H1 (cell line): ENCODE results near the gene TEX14. TPM values are rescaled to one million over a fixed set of nuclear protein-coding genes. Genes with fewer than 3 reads are reported as not detected.

ENCODE experiments used
- CTCF ChIA-PET: fragments of 300-600 bp; sonication (Branson Sonifier 250); formaldehyde crosslinking; loops from one replicate; lab custom pipeline; 2021; ENCODE audit not compliant: partially characterized antibody; lab: Charles Lee
- POLR2A ChIA-PET: fragments of 300-600 bp; sonication (Branson Sonifier 250); formaldehyde crosslinking; loops from one replicate; lab custom pipeline; 2021; ENCODE audit warnings: inconsistent platforms; ENCODE audit not compliant: partially characterized antibody; lab: Charles Lee
- DNase-seq, 2 experiments: peaks; one replicate each; pipeline versions ENCODE4 v3.0.0 to v3.0.0-alpha.2; 2010 to 2022; ENCODE audit warnings: low spot score in 2 of 2, low read depth in 1 of 2, mixed read lengths in 1 of 2
- FAIRE-seq: peaks from 2 replicates; lab custom pipeline; 2011; peaks lifted over from hg19 to GRCh38; lab: Jason Lieb, UNC
- H2AFZ ChIP-seq: 2 replicates; pipeline ENCODE4 v1.8.1; 2012; ENCODE audit warnings: low read length, inconsistent platforms
- H2AK5ac ChIP-seq: 2 replicates; pipeline ENCODE4 v1.6.1; 2013; ENCODE audit warnings: low read depth, low read length
- H2BK120ac ChIP-seq: replicated peaks from 2 replicates; pipeline ENCODE3; 2013; ENCODE audit warnings: low read depth, low read length, inconsistent platforms
- H2BK12ac ChIP-seq: 2 replicates; pipeline ENCODE4 v1.6.1; 2013; ENCODE audit warnings: low read depth, low read length
- H2BK15ac ChIP-seq: 2 replicates; pipeline ENCODE4 v1.6.1; 2013; ENCODE audit warnings: low read length
- H2BK20ac ChIP-seq: 2 replicates; pipeline ENCODE4 v1.6.1; 2013; ENCODE audit warnings: low read length
- H2BK5ac ChIP-seq: 2 replicates; pipeline ENCODE4 v1.6.1; 2013; ENCODE audit warnings: low read depth, low read length
- H3K14ac ChIP-seq: 2 replicates; pipeline ENCODE4 v1.6.1; 2013; ENCODE audit warnings: inconsistent platforms; ENCODE audit not compliant: insufficient read length
- H3K18ac ChIP-seq: 2 replicates; pipeline ENCODE4 v1.6.1; 2013; ENCODE audit warnings: low read length; ENCODE audit errors: extremely low read depth
- H3K23ac ChIP-seq: 2 replicates; pipeline ENCODE4 v1.6.1; 2013; ENCODE audit warnings: inconsistent platforms; ENCODE audit not compliant: insufficient read length
- H3K23me2 ChIP-seq: 2 replicates; pipeline ENCODE4 v1.6.1; 2013; ENCODE audit warnings: low read depth, low read length
- H3K27ac ChIP-seq: 2 replicates; pipeline ENCODE4 v1.6.1; 2011; ENCODE audit warnings: low read depth, low read length, inconsistent platforms
- H3K27me3 ChIP-seq, 4 experiments: replicated peaks in 1 of 4; 1 replicate in 1 of 4; 2 replicates in 3 of 4; pipeline versions ENCODE4 v1.6.1 to v1.8.1; 2011 to 2013; ENCODE audit warnings: low read length in 3 of 4, mild to moderate bottlenecking in 3 of 4, inconsistent platforms in 2 of 4, mixed read lengths in 2 of 4, moderate library complexity in 1 of 4; ENCODE audit not compliant: control insufficient read depth in 3 of 4, insufficient read depth in 3 of 4; ENCODE audit errors: extremely low read depth in 1 of 4
- H3K36me3 ChIP-seq, 4 experiments: 2 replicates each; pipeline versions ENCODE4 v1.6.1 to v1.8.1; 2011 to 2013; ENCODE audit warnings: mild to moderate bottlenecking in 4 of 4, low read length in 3 of 4, moderate library complexity in 2 of 4, control low read depth in 1 of 4, inconsistent platforms in 1 of 4; ENCODE audit not compliant: insufficient read depth in 4 of 4, control insufficient read depth in 2 of 4
- H3K4ac ChIP-seq: replicated peaks from 2 replicates; pipeline ENCODE3; 2013; ENCODE audit warnings: low read length, low read depth, mixed read lengths, inconsistent platforms; ENCODE audit not compliant: insufficient read length
- H3K4me1 ChIP-seq, 4 experiments: replicated peaks in 1 of 4; 1 replicate in 1 of 4; 2 replicates in 3 of 4; pipeline versions ENCODE4 v1.6.1 to v1.8.1; 2011 to 2013; ENCODE audit warnings: low read length in 3 of 4, inconsistent platforms in 2 of 4, mixed read lengths in 1 of 4; ENCODE audit not compliant: insufficient read depth in 4 of 4, control insufficient read depth in 3 of 4
- H3K4me2 ChIP-seq, 2 experiments: 2 replicates each; pipeline versions ENCODE4 v1.6.1 to v1.8.1; 2011 to 2013; ENCODE audit warnings: low read depth in 2 of 2, low read length in 2 of 2, control low read depth in 1 of 2, inconsistent platforms in 1 of 2, mild to moderate bottlenecking in 1 of 2; ENCODE audit not compliant: insufficient read depth in 1 of 2
- H3K4me3 ChIP-seq, 4 experiments: fragments of 200-600, 300-600 bp in 1 of 4; sonication (generic), shearing (Covaris generic), sonication (Bioruptor Twin) in 1 of 4; 2 replicates each; pipeline versions ENCODE4 v1.5.1 to v1.8.1; 2011 to 2016; ENCODE audit warnings: low read length in 4 of 4, low read depth in 3 of 4, control low read depth in 2 of 4, inconsistent platforms in 2 of 4, mild to moderate bottlenecking in 2 of 4, mixed read lengths in 1 of 4, moderate library complexity in 1 of 4; ENCODE audit not compliant: insufficient read depth in 2 of 4; ENCODE audit errors: extremely low read depth in 1 of 4
- H3K56ac ChIP-seq: replicated peaks from 2 replicates; pipeline ENCODE3; 2013; ENCODE audit warnings: low read depth, mild to moderate bottlenecking, mixed read lengths, low read length, inconsistent platforms; ENCODE audit not compliant: insufficient read length
- H3K79me1 ChIP-seq: 2 replicates; pipeline ENCODE4 v1.6.1; 2013; ENCODE audit warnings: low read depth, low read length, control low read depth
- H3K79me2 ChIP-seq, 2 experiments: 2 replicates each; pipeline versions ENCODE4 v1.6.1 to v1.8.1; 2012 to 2013; ENCODE audit warnings: low read length in 2 of 2, mild to moderate bottlenecking in 2 of 2, inconsistent platforms in 1 of 2; ENCODE audit not compliant: insufficient read depth in 2 of 2, control insufficient read depth in 1 of 2
- H3K9ac ChIP-seq, 4 experiments: replicated peaks in 1 of 4; 1 replicate in 1 of 4; 2 replicates in 3 of 4; pipeline versions ENCODE4 v1.6.1 to v1.8.1; 2011 to 2013; ENCODE audit warnings: low read depth in 3 of 4, low read length in 3 of 4, control low read depth in 2 of 4, mild to moderate bottlenecking in 2 of 4, moderate library complexity in 2 of 4, inconsistent platforms in 1 of 4; ENCODE audit errors: extremely low read depth in 1 of 4
- H3K9me3 ChIP-seq, 2 experiments: 2 replicates each; pipeline versions ENCODE4 v1.6.1 to v1.8.1; 2012 to 2013; ENCODE audit warnings: mild to moderate bottlenecking in 2 of 2, moderate library complexity in 2 of 2, control low read depth in 1 of 2, inconsistent platforms in 1 of 2, low read depth in 1 of 2, low read length in 1 of 2, mixed read lengths in 1 of 2; ENCODE audit not compliant: insufficient read depth in 2 of 2
- H4K20me1 ChIP-seq, 2 experiments: replicated peaks in 1 of 2; 2 replicates each; pipeline versions ENCODE3 to v1.8.1; 2011 to 2013; ENCODE audit warnings: inconsistent platforms in 2 of 2, low read length in 2 of 2, mild to moderate bottlenecking in 1 of 2; ENCODE audit not compliant: insufficient read depth in 2 of 2, control insufficient read depth in 1 of 2
- H4K5ac ChIP-seq: 2 replicates; pipeline ENCODE4 v1.6.1; 2013; ENCODE audit warnings: low read length, low read depth, mixed read lengths, inconsistent platforms; ENCODE audit not compliant: insufficient read length
- H4K8ac ChIP-seq: 2 replicates; pipeline ENCODE4 v1.8.0; 2013; ENCODE audit warnings: mild to moderate bottlenecking, moderate library complexity, low read length, inconsistent platforms; ENCODE audit not compliant: insufficient read depth; ENCODE audit errors: extremely low read depth
- H4K91ac ChIP-seq: replicated peaks from 2 replicates; pipeline ENCODE3; 2013; ENCODE audit warnings: low read length, mixed read lengths, inconsistent platforms; ENCODE audit not compliant: insufficient read length
- CBX5 ChIP-seq: fragments of 300-800, 300-1000 bp; sonication (generic); IDR thresholded peaks from 2 replicates; pipeline ENCODE4 v1.7.1; 2016; ENCODE audit warnings: antibody characterized with exemption, low read length, low read depth
- CHD1 ChIP-seq: IDR thresholded peaks from 2 replicates; pipeline ENCODE4 v1.6.1; 2012; ENCODE audit warnings: low read depth, low read length, improper control_type of control experiment
- CHD2 ChIP-seq: IDR thresholded peaks from 2 replicates; pipeline ENCODE4 v1.6.1; 2012; ENCODE audit warnings: low read length, improper control_type of control experiment
- KDM1A ChIP-seq: fragments of 200-600, 300-600 bp; sonication (generic); IDR thresholded peaks from 2 replicates; pipeline ENCODE4 v1.7.1; 2016; ENCODE audit warnings: mild to moderate bottlenecking, low read length, borderline replicate concordance
- KDM5A ChIP-seq: fragments of 200-600 bp; IDR thresholded peaks from 2 replicates; pipeline ENCODE4 v1.7.1; 2012; ENCODE audit warnings: mild to moderate bottlenecking, low read length, inconsistent platforms, mixed read lengths
- NANOG ChIP-seq: IDR thresholded peaks from 2 replicates; pipeline ENCODE4 v1.6.1; 2011; ENCODE audit warnings: low read length, low read depth, mild to moderate bottlenecking, inconsistent platforms; ENCODE audit not compliant: insufficient read depth, poor library complexity, severe bottlenecking
- SIRT6 ChIP-seq: IDR thresholded peaks from one replicate; pipeline ENCODE4 v1.7.1; 2012; ENCODE audit warnings: low read length, inconsistent platforms
- SP4 ChIP-seq: IDR thresholded peaks from 2 replicates; pipeline ENCODE4 v1.6.1; 2012; ENCODE audit warnings: low read length, inconsistent platforms
- TCF12 ChIP-seq: IDR thresholded peaks from 2 replicates; pipeline ENCODE4 v1.6.1; 2011; ENCODE audit warnings: low read depth, mild to moderate bottlenecking, low read length
- WGBS, 2 experiments: shearing (Covaris generic) in 1 of 2; methylation state at CpG; one replicate each; pipeline versions ENCODE4 v1.1.6 to v1.1.7; 2013 to 2015; ENCODE audit warnings: low lambda C conversion rate in 2 of 2, mixed read lengths in 2 of 2, inconsistent platforms in 1 of 2, low coverage in 1 of 2, missing lambda C conversion rate in 1 of 2; ENCODE audit not compliant: insufficient replicate concordance in 2 of 2, insufficient coverage in 1 of 2, insufficient read length in 1 of 2; ENCODE audit errors: extremely low coverage in 1 of 2, missing lambda C conversion rate in 1 of 2; 5-methylcytosine and 5-hydroxymethylcytosine counted together
- polyA plus RNA-seq, 7 experiments: library from polyadenylated mRNA; depleted of rRNA in 3 of 7; stranded (reverse) in 5 of 7; unstranded in 2 of 7; fragments of >200 nt in 5 of 7; fragments of 200-250 nt in 2 of 7; gene quantifications; 1 replicate in 5 of 7; 2 replicates in 1 of 7; 4 replicates in 1 of 7; pipeline versions ENCODE4 v1.2.1 to v1.2.3, GENCODE V29; 2011 to 2013; ENCODE audit warnings: missing spikeins in 2 of 7, mixed read lengths in 2 of 7
- total RNA-seq: library from RNA; stranded (reverse); fragmentation: NEBNext Ultra II Directional; extraction: Animal tissue kit (Norgen Biotek cat#: 25700); gene quantifications from 2 replicates; pipeline ENCODE4 v1.2.1, GENCODE V29; 2021
- TF ChIP-seq, protein P1 (sequence below): IDR thresholded peaks from 2 replicates; pipeline ENCODE4 v1.6.1; 2011; ENCODE audit warnings: low read depth, mild to moderate bottlenecking, low read length; ENCODE audit not compliant: insufficient read depth

Gene TEX14
- total and polyA plus RNA-seq, 2 of the 8 experiments (the other 6 are each of a cell fraction or from before 2014, with no cell fraction given), result 0.83 to 2.5 TPM

DNA sequence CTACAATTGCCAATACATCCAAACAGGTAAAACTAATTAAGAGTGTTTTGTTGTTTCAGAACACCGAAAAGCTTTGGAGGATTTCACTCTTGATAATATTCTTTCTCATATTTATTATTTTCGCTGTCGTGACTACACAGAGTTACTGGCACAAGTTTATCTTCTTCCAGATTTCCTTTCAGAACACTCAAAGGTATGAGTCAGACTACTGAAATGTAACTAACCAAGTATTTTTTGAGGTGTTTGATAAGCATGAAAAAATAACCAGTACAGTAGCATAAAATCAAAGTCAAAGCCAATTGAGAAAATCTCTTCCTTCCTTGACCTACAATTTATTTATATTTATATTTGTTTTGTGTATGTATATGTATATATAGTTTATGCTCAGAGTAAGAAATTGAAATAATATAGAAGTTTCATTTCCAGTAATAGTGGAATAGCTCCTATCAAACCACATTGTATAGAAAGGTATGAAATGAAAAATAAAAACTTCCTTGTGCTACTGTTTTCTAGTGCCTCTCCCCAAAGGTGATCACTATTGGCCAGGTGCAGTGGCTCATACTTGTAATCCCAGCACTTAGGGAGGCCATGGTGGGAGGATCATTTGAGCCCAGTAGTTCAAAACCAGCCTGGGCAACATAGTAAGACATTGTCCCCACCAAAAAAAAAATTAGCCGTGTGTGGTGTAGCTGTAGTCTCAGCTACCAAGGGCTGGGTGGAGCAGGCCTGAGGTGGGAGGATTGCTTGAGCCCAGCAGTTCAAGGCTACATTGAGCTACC lies 11.5 kb upstream of the TEX14 start:
- Histone ChIP-seq H4K20me1 (peaks cover 0 to 3% of the 10 kb centered on the region in 2 experiments), H4K8ac (no peak overlapping the region), H3K79me1 (no peaks in the 10 kb centered on the region), H3K36me3 (no peaks in the 10 kb centered on the region; a peak in 1 of 8 replicates), H3K27me3 (no peaks in the 10 kb centered on the region), H3K23me2 (no peaks in the 10 kb centered on the region), H3K27ac (no peak overlapping the region), H4K5ac (no peak overlapping the region), H2BK5ac (no peak overlapping the region), H3K4me1 (no peaks in the 10 kb centered on the region), H3K4ac (no peak overlapping the region), H3K9ac (no peak overlapping the region), H2AK5ac (no peak overlapping the region), H3K9me3 (no peaks in the 10 kb centered on the region), H3K14ac (no peak overlapping the region), H2BK120ac (no peak overlapping the region), H3K4me3 (no peak overlapping the region), H2BK15ac (no peak overlapping the region), H3K4me2 (no peak overlapping the region), H4K91ac (no peak overlapping the region), H3K79me2 (no peaks in the 10 kb centered on the region), H2BK12ac (no peak overlapping the region), H2AFZ (no peak overlapping the region), H3K23ac (no peak overlapping the region), H3K18ac (no peak overlapping the region), H3K56ac (no peak overlapping the region), H2BK20ac (no peak overlapping the region)
- no peak for DNase-seq
- FAIRE-seq, result no peak
- CTCF ChIA-PET, result interaction anchor here (0.6 to 1.9 kb wide), 4 partner anchors 8 to 277 kb away, joined by 3 to 7 read pairs (median 4); no protein-coding TSS in a partner anchor
- 94% methylated on average over 4 of the region's 4 CpGs; no CpG with 5 or more reads in 1 of the 2 experiments for WGBS, 2 experiments
- POLR2A ChIA-PET, result interaction anchor here (0.7 to 1.5 kb wide), 2 partner anchors 71 to 355 kb away, joined by 3 to 4 read pairs; no protein-coding TSS in a partner anchor
- TF ChIP-seq, protein P1, sequence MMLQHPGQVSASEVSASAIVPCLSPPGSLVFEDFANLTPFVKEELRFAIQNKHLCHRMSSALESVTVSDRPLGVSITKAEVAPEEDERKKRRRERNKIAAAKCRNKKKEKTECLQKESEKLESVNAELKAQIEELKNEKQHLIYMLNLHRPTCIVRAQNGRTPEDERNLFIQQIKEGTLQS, result no peak
- TF ChIP-seq TCF12 (no peak), KDM1A (no peak), KDM5A (no peak), CHD2 (no peak), SP4 (no peak), SIRT6 (no peak), CHD1 (no peak), CBX5 (no peak), NANOG (no peak)
